HEK293 (cell line): ENCODE measurements around the gene ATXN10.

ENCODE experiments used
- CTCF ChIA-PET: fragments of 350-600 bp; formaldehyde crosslinking; extraction: SDS; loops from one replicate; lab custom pipeline; 2021; ENCODE audit warnings: antibody characterized with exemption; lab: Yijun Ruan, JAX
- POLR2A ChIA-PET: fragments of 300-600 bp; formaldehyde crosslinking; extraction: SDS; loops from one replicate; lab custom pipeline; 2020; ENCODE audit warnings: antibody characterized with exemption, inconsistent platforms; lab: Yijun Ruan, JAX
- H3K27ac ChIP-seq: fragments of 200-500 bp; sonication (Bioruptor generic); 2 replicates; pipeline ENCODE4 v1.5.1; 2014; ENCODE audit warnings: low read depth, low read length, control low read depth, inconsistent platforms; ENCODE audit errors: extremely low read depth
- H3K36me3 ChIP-seq, 2 experiments: fragments of 200-500 bp in 1 of 2; sonication (Bioruptor generic) in 1 of 2; 1 replicate in 1 of 2; 2 replicates in 1 of 2; pipeline ENCODE4 v1.5.1; 2014 to 2017; ENCODE audit warnings: inconsistent platforms in 2 of 2, low read length in 2 of 2; ENCODE audit not compliant: control insufficient read depth in 2 of 2, insufficient read depth in 1 of 2
- H3K4me1 ChIP-seq: fragments of 200-500 bp; sonication (Bioruptor generic); 2 replicates; pipeline ENCODE4 v1.5.1; 2014; ENCODE audit warnings: mild to moderate bottlenecking, low read length, inconsistent platforms; ENCODE audit not compliant: control insufficient read depth, insufficient read depth
- H3K4me3 ChIP-seq: 2 replicates; pipeline ENCODE4 v1.5.1; 2011; ENCODE audit warnings: low read depth, mild to moderate bottlenecking, control low read depth, low read length, moderate library complexity
- H3K9me3 ChIP-seq: fragments of 200-500 bp; sonication (Bioruptor generic); 2 replicates; pipeline ENCODE4 v1.5.1; 2014; ENCODE audit warnings: low read depth, low read length, inconsistent platforms; ENCODE audit not compliant: control insufficient read depth, insufficient read depth
- GLI2 ChIP-seq: fragments of 450-650 bp; formaldehyde crosslinking; IDR thresholded peaks from 2 replicates; pipeline ENCODE4; 2017; ENCODE audit warnings: missing biosample characterization, missing genetic modification characterization, low read depth, borderline replicate concordance
- KLF1 ChIP-seq: fragments of 450-650 bp; formaldehyde crosslinking; IDR thresholded peaks from 2 replicates; pipeline ENCODE4 v1.5.1; 2016; ENCODE audit warnings: missing biosample characterization, missing genetic modification characterization
- KLF8 ChIP-seq: fragments of 450-650 bp; formaldehyde crosslinking; IDR thresholded peaks from 2 replicates; pipeline ENCODE4 v1.5.1; 2016; ENCODE audit warnings: missing biosample characterization, missing genetic modification characterization
- PATZ1 ChIP-seq: fragments of 450-650 bp; formaldehyde crosslinking; IDR thresholded peaks from 2 replicates; pipeline ENCODE4 v1.5.1; 2016; ENCODE audit warnings: missing biosample characterization, missing genetic modification characterization
- PRDM6 ChIP-seq: fragments of 450-650 bp; formaldehyde crosslinking; IDR thresholded peaks from 2 replicates; pipeline ENCODE4 v1.5.1; 2017; ENCODE audit warnings: missing biosample characterization, missing genetic modification characterization
- ZNF114 ChIP-seq: fragments of 450-650 bp; formaldehyde crosslinking; IDR thresholded peaks from 2 replicates; pipeline ENCODE4 v1.5.0; 2017; ENCODE audit warnings: missing biosample characterization, missing genetic modification characterization
- ZNF148 ChIP-seq: fragments of 450-650 bp; formaldehyde crosslinking; IDR thresholded peaks from 2 replicates; pipeline ENCODE4 v1.5.0; 2017; ENCODE audit warnings: missing biosample characterization, missing genetic modification characterization, borderline replicate concordance
- ZNF18 ChIP-seq: fragments of 450-650 bp; formaldehyde crosslinking; IDR thresholded peaks from 2 replicates; pipeline ENCODE4 v1.5.1; 2016; ENCODE audit warnings: missing biosample characterization, missing genetic modification characterization
- ZNF19 ChIP-seq: fragments of 450-650 bp; formaldehyde crosslinking; IDR thresholded peaks from 2 replicates; pipeline ENCODE4; 2016; ENCODE audit warnings: missing biosample characterization, missing genetic modification characterization, low read depth
- ZNF202 ChIP-seq: fragments of 450-650 bp; formaldehyde crosslinking; IDR thresholded peaks from 2 replicates; pipeline ENCODE4 v1.5.1; 2016; ENCODE audit warnings: missing biosample characterization, missing genetic modification characterization, borderline replicate concordance
- ZNF362 ChIP-seq: fragments of 450-650 bp; formaldehyde crosslinking; IDR thresholded peaks from 2 replicates; pipeline ENCODE4 v1.5.1; 2016; ENCODE audit warnings: missing biosample characterization, missing genetic modification characterization
- ZNF449 ChIP-seq: fragments of 450-650 bp; formaldehyde crosslinking; IDR thresholded peaks from 2 replicates; pipeline ENCODE4 v1.5.1; 2017; ENCODE audit warnings: missing biosample characterization, mild to moderate bottlenecking, missing genetic modification characterization, moderate library complexity
- ZNF48 ChIP-seq: fragments of 450-650 bp; formaldehyde crosslinking; IDR thresholded peaks from 2 replicates; pipeline ENCODE4 v1.5.1; 2016; ENCODE audit warnings: missing biosample characterization, missing genetic modification characterization
- ZNF645 ChIP-seq: fragments of 450-650 bp; formaldehyde crosslinking; IDR thresholded peaks from 2 replicates; pipeline ENCODE4; 2016; ENCODE audit warnings: missing biosample characterization, missing genetic modification characterization
- ZNF692 ChIP-seq: fragments of 450-650 bp; formaldehyde crosslinking; IDR thresholded peaks from 2 replicates; pipeline ENCODE4 v1.5.1; 2016; ENCODE audit warnings: missing biosample characterization, missing genetic modification characterization
- ZNF704 ChIP-seq: fragments of 450-650 bp; formaldehyde crosslinking; IDR thresholded peaks from 2 replicates; pipeline ENCODE4 v1.5.1; 2016; ENCODE audit warnings: missing biosample characterization, missing genetic modification characterization
- ZSCAN18 ChIP-seq: fragments of 450-650 bp; formaldehyde crosslinking; IDR thresholded peaks from 2 replicates; pipeline ENCODE4 v1.5.1; 2016; ENCODE audit warnings: missing biosample characterization, missing genetic modification characterization

The ATXN10 gene

GRCh38 chr22:45683680-45684079 lies 12.0 kb downstream of the ATXN10 start:
- H3K27ac ChIP-seq = no peak overlapping the region; the same call in 1 of the 2 replicates
- CTCF ChIA-PET = interaction anchor here (0.6 kb wide), 2 partner anchors 116 to 209 kb away, joined by 3 read pairs; no protein-coding TSS in a partner anchor
- no peak overlapping the region for H3K4me3 ChIP-seq
- POLR2A ChIA-PET = interaction anchor here (1.1 kb wide), 1 partner anchor 12 kb away, joined by 4 read pairs; the partner anchor contains the start of gene ATXN10
- no peaks in the 10 kb centered on the region for H3K9me3 ChIP-seq
- TF ChIP-seq ZNF148 (tag by site-specific recombination) (no peak), ZNF19 (tag by site-specific recombination) (no peak), ZSCAN18 (no peak), PATZ1 (no peak), KLF8 (tag by site-specific recombination) (no peak), ZNF692 (tag by site-specific recombination) (no peak)
- TF ChIP-seq, all 188 proteins: peak for 0
- peaks cover 47% of the 10 kb centered on the region for H3K4me1 ChIP-seq
- H3K36me3 ChIP-seq = no peaks in the 10 kb centered on the region

GRCh38 chr22:45684169-45684568 lies 12.5 kb downstream of the ATXN10 start:
- no peaks in the 10 kb centered on the region for H3K36me3 ChIP-seq
- ChIA-PET POLR2A (interaction anchor here (1.1 kb wide), 1 partner anchor 13 kb away, joined by 4 read pairs; the partner anchor contains the start of gene ATXN10), CTCF (interaction anchor here (0.6 kb wide), 1 partner anchor 208 kb away, joined by 3 read pairs; no protein-coding TSS in a partner anchor)
- no peaks in the 10 kb centered on the region for H3K9me3 ChIP-seq
- H3K27ac ChIP-seq = no peak overlapping the region
- H3K4me1 ChIP-seq = peaks cover 44% of the 10 kb centered on the region
- no peak overlapping the region for H3K4me3 ChIP-seq
- no peak for TF ChIP-seq KLF1 (tag by site-specific recombination)
- no peak for TF ChIP-seq ZNF48 (tag by site-specific recombination)
- no peak for TF ChIP-seq ZNF362 (tag by site-specific recombination)
- TF ChIP-seq ZNF114 = no peak
- TF ChIP-seq ZNF645 (tag by site-specific recombination) = no peak
- TF ChIP-seq ZNF202 = no peak
- no peak for TF ChIP-seq ZNF449 (tag by site-specific recombination)
- TF ChIP-seq ZNF18 (tag by site-specific recombination) = no peak
- TF ChIP-seq PRDM6 (tag by site-specific recombination) = no peak
- TF ChIP-seq GLI2 = no peak
- no peak for TF ChIP-seq ZNF704 (tag by site-specific recombination)
